GM19023 (cell line): ENCODE results near the gene CDH5.

Experiments used
- ATAC-seq: cut with Tn5 transposase; IDR thresholded peaks from one replicate; pipeline ENCODE4 v1.9.1; 2021; ENCODE audit warnings: mild to moderate bottlenecking, moderate library complexity; ENCODE audit not compliant: unreplicated experiment

Gene CDH5

GRCh38 chr16:66354034-66354909 lies 12.2 kb upstream of the CDH5 start:
- no peak for ATAC-seq

- no peak for ATAC-seq
Observed at GRCh38 chr16:66355526-66355925, 11.0 kb upstream of the CDH5 start.

- no peak for ATAC-seq
Observed at GRCh38 chr16:66357523-66357928, 9.0 kb upstream of the CDH5 start.

GRCh38 chr16:66358231-66358630 lies 8.3 kb upstream of the CDH5 start:
- ATAC-seq = no peak

- ATAC-seq = no peak
Observed at GRCh38 chr16:66359012-66359411, 7.5 kb upstream of the CDH5 start.

GRCh38 chr16:66359811-66360608 lies 6.5 kb upstream of the CDH5 start:
- no peak for ATAC-seq

GRCh38 chr16:66360624-66361324 lies 5.7 kb upstream of the CDH5 start:
- no peak for ATAC-seq

- no peak for ATAC-seq
Observed at GRCh38 chr16:66361604-66362135, 4.8 kb upstream of the CDH5 start.

- no peak for ATAC-seq
Observed at GRCh38 chr16:66363211-66363777, 3.2 kb upstream of the CDH5 start.

GRCh38 chr16:66364117-66364958 lies 2.2 kb upstream of the CDH5 start:
- no peak for ATAC-seq

GRCh38 chr16:66364959-66365306 lies 1.6 kb upstream of the CDH5 start:
- ATAC-seq = no peak

GRCh38 chr16:66365651-66366050 lies 840 bp upstream of the CDH5 start:
- ATAC-seq = no peak

GRCh38 chr16:66367968-66368891 lies 1.7 kb downstream of the CDH5 start:
- no peak for ATAC-seq

GRCh38 chr16:66369055-66369592 lies 2.6 kb downstream of the CDH5 start:
- ATAC-seq = no peak

GRCh38 chr16:66370786-66371684 lies 4.5 kb downstream of the CDH5 start:
- ATAC-seq = no peak

GRCh38 chr16:66372078-66372897 lies 5.8 kb downstream of the CDH5 start:
- no peak for ATAC-seq

GRCh38 chr16:66372898-66373155 lies 6.3 kb downstream of the CDH5 start:
- no peak for ATAC-seq
